Measurements from ENCODE around the gene GLI2. TPM values are rescaled to one million over a fixed set of nuclear protein-coding genes. Genes with fewer than 3 reads are reported as not detected.

The GLI2 gene
- total RNA-seq, 1 experiment from 2014 or later, result 20.0 TPM

GRCh38 chr2:120769787-120770120, 34.1 kb downstream of the GLI2 start:
- peaks cover 73% of the 10 kb centered on the region for H3K4me1 ChIP-seq (replicated peaks)
- H3K9me3 ChIP-seq (replicated peaks), result no peaks in the 10 kb centered on the region
- no peak overlapping the region for H3K4me3 ChIP-seq
- H3K27me3 ChIP-seq (replicated peaks), result no peaks in the 10 kb centered on the region
- H3K36me3 ChIP-seq, result peaks cover 11% of the 10 kb centered on the region
- DNase-seq (ENCODE audit: low read depth in 1 of 2, low spot score in 2 of 2), result no peak
- no peak overlapping the region for H3K27ac ChIP-seq

GRCh38 chr2:120770176-120770575, 34.5 kb downstream of the GLI2 start:
- no peak for DNase-seq (ENCODE audit: low read depth in 1 of 2, low spot score in 2 of 2)

GRCh38 chr2:120770641-120771040, 35.0 kb downstream of the GLI2 start:
- H3K27me3 ChIP-seq (replicated peaks), result no peaks in the 10 kb centered on the region
- no peak overlapping the region for H3K4me3 ChIP-seq
- peak overlapping the region; percentile 11; the same call in 1 of the 2 replicates for H3K27ac ChIP-seq
- peaks cover 64% of the 10 kb centered on the region for H3K4me1 ChIP-seq (replicated peaks)
- DNase-seq (ENCODE audit: low read depth in 1 of 2, low spot score in 2 of 2), result no peak
- H3K36me3 ChIP-seq, result peaks cover 11% of the 10 kb centered on the region
- H3K9me3 ChIP-seq (replicated peaks), result no peaks in the 10 kb centered on the region

More at GRCh38 chr2:120770176-120770575, 34.5 kb downstream of the GLI2 start:
- Histone ChIP-seq H3K36me3 (peaks cover 11% of the 10 kb centered on the region), H3K27me3 (replicated peaks) (no peaks in the 10 kb centered on the region), H3K4me1 (replicated peaks) (peaks cover 69% of the 10 kb centered on the region), H3K4me3 (no peak overlapping the region), H3K9me3 (replicated peaks) (no peaks in the 10 kb centered on the region), H3K27ac (no peak overlapping the region)

GRCh38 chr2:120771111-120771780, 35.6 kb downstream of the GLI2 start:
- no peaks in the 10 kb centered on the region for H3K27me3 ChIP-seq (replicated peaks)
- peak; percentile 83 to 94 for DNase-seq (ENCODE audit: low read depth in 1 of 2, low spot score in 2 of 2)
- H3K27ac ChIP-seq, result peak overlapping the region; percentile 11
- peaks cover 11% of the 10 kb centered on the region for H3K36me3 ChIP-seq
- H3K4me1 ChIP-seq (replicated peaks), result peaks cover 58% of the 10 kb centered on the region
- no peak overlapping the region for H3K4me3 ChIP-seq
- no peaks in the 10 kb centered on the region for H3K9me3 ChIP-seq (replicated peaks)

- peaks cover 9% of the 10 kb centered on the region for H3K36me3 ChIP-seq
- no peak for DNase-seq (ENCODE audit: low read depth in 1 of 2, low spot score in 2 of 2)
- peak overlapping the region; percentile 11; the same call in 1 of the 2 replicates for H3K27ac ChIP-seq
- no peaks in the 10 kb centered on the region for H3K27me3 ChIP-seq (replicated peaks)
- H3K9me3 ChIP-seq (replicated peaks), result no peaks in the 10 kb centered on the region
- no peak overlapping the region for H3K4me3 ChIP-seq
- peaks cover 53% of the 10 kb centered on the region for H3K4me1 ChIP-seq (replicated peaks)
Measured at GRCh38 chr2:120771781-120772208, 36.1 kb downstream of the GLI2 start.

- Histone ChIP-seq H3K27me3 (replicated peaks) (no peaks in the 10 kb centered on the region), H3K36me3 (peaks cover 7% of the 10 kb centered on the region), H3K4me1 (replicated peaks) (peaks cover 52% of the 10 kb centered on the region), H3K9me3 (replicated peaks) (no peaks in the 10 kb centered on the region), H3K4me3 (no peak overlapping the region), H3K27ac (0 out of 2 replicates have a peak overlapping the region, but pooled peaks have one; percentile 11)
- no peak for DNase-seq (ENCODE audit: low read depth in 1 of 2, low spot score in 2 of 2)
Measured at GRCh38 chr2:120772261-120772660, 36.6 kb downstream of the GLI2 start.

GRCh38 chr2:120773186-120773800, 37.6 kb downstream of the GLI2 start:
- no peak overlapping the region for H3K4me3 ChIP-seq
- peaks cover 56% of the 10 kb centered on the region for H3K4me1 ChIP-seq (replicated peaks)
- H3K36me3 ChIP-seq, result peaks cover 7% of the 10 kb centered on the region
- H3K9me3 ChIP-seq (replicated peaks), result no peaks in the 10 kb centered on the region
- no peak overlapping the region for H3K27ac ChIP-seq
- H3K27me3 ChIP-seq (replicated peaks), result no peaks in the 10 kb centered on the region
- no peak for DNase-seq (ENCODE audit: low read depth in 1 of 2, low spot score in 2 of 2)

GRCh38 chr2:120774557-120775160, 39.0 kb downstream of the GLI2 start:
- Histone ChIP-seq H3K27me3 (replicated peaks) (no peaks in the 10 kb centered on the region), H3K4me3 (no peak overlapping the region), H3K9me3 (replicated peaks) (no peaks in the 10 kb centered on the region), H3K36me3 (peaks cover 7% of the 10 kb centered on the region), H3K27ac (no peak overlapping the region), H3K4me1 (replicated peaks) (peaks cover 68% of the 10 kb centered on the region)
- no peak for DNase-seq (ENCODE audit: low read depth in 1 of 2, low spot score in 2 of 2)

GRCh38 chr2:120775194-120775593, 39.5 kb downstream of the GLI2 start:
- no peak for DNase-seq (ENCODE audit: low read depth in 1 of 2, low spot score in 2 of 2)
- peaks cover 68% of the 10 kb centered on the region for H3K4me1 ChIP-seq (replicated peaks)

GRCh38 chr2:120775801-120776589, 40.3 kb downstream of the GLI2 start:
- Histone ChIP-seq H3K4me3 (no peak overlapping the region), H3K36me3 (peaks cover 7% of the 10 kb centered on the region), H3K27me3 (replicated peaks) (no peaks in the 10 kb centered on the region), H3K27ac (no peak overlapping the region), H3K4me1 (replicated peaks) (peaks cover 68% of the 10 kb centered on the region), H3K9me3 (replicated peaks) (no peaks in the 10 kb centered on the region)
- no peak for DNase-seq (ENCODE audit: low read depth in 1 of 2, low spot score in 2 of 2)

More at GRCh38 chr2:120775194-120775593, 39.5 kb downstream of the GLI2 start:
- H3K27ac ChIP-seq, result no peak overlapping the region
- no peaks in the 10 kb centered on the region for H3K27me3 ChIP-seq (replicated peaks)
- no peaks in the 10 kb centered on the region for H3K9me3 ChIP-seq (replicated peaks)
- peaks cover 7% of the 10 kb centered on the region for H3K36me3 ChIP-seq
- H3K4me3 ChIP-seq, result no peak overlapping the region

- H3K27ac ChIP-seq, result no peak overlapping the region
- no peaks in the 10 kb centered on the region for H3K27me3 ChIP-seq (replicated peaks)
- peaks cover 7% of the 10 kb centered on the region for H3K36me3 ChIP-seq
- H3K4me1 ChIP-seq (replicated peaks), result peaks cover 65% of the 10 kb centered on the region
- no peak for DNase-seq (ENCODE audit: low read depth in 1 of 2, low spot score in 2 of 2)
- no peaks in the 10 kb centered on the region for H3K9me3 ChIP-seq (replicated peaks)
- H3K4me3 ChIP-seq, result no peak overlapping the region
Measured at GRCh38 chr2:120776649-120777048, 41.0 kb downstream of the GLI2 start.

GRCh38 chr2:120777170-120777751, 41.6 kb downstream of the GLI2 start:
- H3K9me3 ChIP-seq (replicated peaks), result no peaks in the 10 kb centered on the region
- no peak overlapping the region for H3K27ac ChIP-seq
- H3K4me1 ChIP-seq (replicated peaks), result peaks cover 63% of the 10 kb centered on the region
- no peak overlapping the region for H3K4me3 ChIP-seq
- H3K36me3 ChIP-seq, result peaks cover 7% of the 10 kb centered on the region
- no peaks in the 10 kb centered on the region for H3K27me3 ChIP-seq (replicated peaks)
- no peak for DNase-seq (ENCODE audit: low read depth in 1 of 2, low spot score in 2 of 2)

GRCh38 chr2:120777787-120778186, 42.1 kb downstream of the GLI2 start:
- H3K9me3 ChIP-seq (replicated peaks), result no peaks in the 10 kb centered on the region
- H3K4me3 ChIP-seq, result no peak overlapping the region
- peaks cover 63% of the 10 kb centered on the region for H3K4me1 ChIP-seq (replicated peaks)
- H3K27ac ChIP-seq, result peak overlapping the region; percentile 4; the same call in 1 of the 2 replicates
- H3K36me3 ChIP-seq, result peaks cover 7% of the 10 kb centered on the region
- no peak for DNase-seq (ENCODE audit: low read depth in 1 of 2, low spot score in 2 of 2)
- no peaks in the 10 kb centered on the region for H3K27me3 ChIP-seq (replicated peaks)

Data from SJSA1 (cell line).